GM12878 (cell line): ENCODE results near the gene SHD. TPM values are rescaled to one million over a fixed set of nuclear protein-coding genes. Genes with fewer than 3 reads are reported as not detected.

Experiments used
- BRCA1 ChIP-seq: IDR thresholded peaks from 2 replicates; pipeline ENCODE4 v1.6.1; 2011; ENCODE audit warnings: low read depth, low read length, improper control_type of control experiment
- FOXM1 ChIP-seq: IDR thresholded peaks from 2 replicates; pipeline ENCODE4 v1.6.1; 2012; ENCODE audit warnings: low read depth, mild to moderate bottlenecking, inconsistent platforms, low read length, moderate library complexity
- HDGF ChIP-seq: fragments of 450-650 bp; IDR thresholded peaks from 2 replicates; pipeline ENCODE4 v1.6.1; 2016; ENCODE audit warnings: antibody characterized with exemption
- RAD51 ChIP-seq: fragments of 450-650 bp; IDR thresholded peaks from 2 replicates; pipeline ENCODE4 v1.6.1; 2016; ENCODE audit warnings: moderate library complexity, mild to moderate bottlenecking, inconsistent platforms
- RBBP5 ChIP-seq: fragments of 200-600 bp; sonication (generic); conservative IDR thresholded peaks from 2 replicates; pipeline ENCODE4 v1.6.1; 2016
- SMAD5 ChIP-seq: IDR thresholded peaks from 2 replicates; pipeline ENCODE4 v1.6.1; 2016; ENCODE audit warnings: antibody characterized with exemption, low read depth
- YY1 ChIP-seq: IDR thresholded peaks from 2 replicates; pipeline ENCODE4 v1.6.1; 2011; ENCODE audit warnings: low read depth, mild to moderate bottlenecking, low read length
- ZNF384 ChIP-seq: IDR thresholded peaks from 2 replicates; pipeline ENCODE4 v1.6.1; 2012; ENCODE audit warnings: low read depth, mild to moderate bottlenecking, low read length, improper control_type of control experiment, borderline replicate concordance
- polyA plus RNA-seq, 11 experiments: library from polyadenylated mRNA; depleted of rRNA in 4 of 11; unstranded in 6 of 11; stranded (reverse) in 5 of 11; fragments of >200 nt; fragmentation: Nextera tagmentation in 4 of 11; fragmentation: Illumina TruSeq in 1 of 11; extraction: Ambion mirVana in 4 of 11; extraction: Trizol in 1 of 11; gene quantifications; 1 replicate in 1 of 11; 2 replicates in 10 of 11; pipeline versions ENCODE4 v1.2.1 to v1.2.3, GENCODE V29; 2011 to 2016; ENCODE audit warnings: inconsistent platforms in 2 of 11, missing spikeins in 2 of 11, low read depth in 1 of 11
- total RNA-seq, 4 experiments: library from RNA; depleted of rRNA in 3 of 4; stranded (reverse); fragments of >200 nt in 3 of 4; fragmentation: Illumina TruSeq in 1 of 4; extraction: Trizol in 1 of 4; gene quantifications; 2 replicates each; pipeline versions ENCODE4 v1.2.1 to v1.2.3, GENCODE V29; 2013 to 2021
- TF ChIP-seq, protein P1 (sequence below): fragments of 450-650 bp; IDR thresholded peaks from 2 replicates; pipeline ENCODE4 v1.6.1; 2018; ENCODE audit warnings: borderline replicate concordance, mild to moderate bottlenecking; ENCODE audit not compliant: partially characterized antibody
- TF ChIP-seq, protein P2 (sequence below): fragments of 450-650 bp; IDR thresholded peaks from 2 replicates; pipeline ENCODE4 v1.6.1; 2017; ENCODE audit warnings: mild to moderate bottlenecking, moderate library complexity

SHD gene
- total and polyA plus RNA-seq, 10 of the 15 experiments (the other 5 are each of a cell fraction or from before 2014, with no cell fraction given), result 0.09 TPM; not detected in 9

DNA sequence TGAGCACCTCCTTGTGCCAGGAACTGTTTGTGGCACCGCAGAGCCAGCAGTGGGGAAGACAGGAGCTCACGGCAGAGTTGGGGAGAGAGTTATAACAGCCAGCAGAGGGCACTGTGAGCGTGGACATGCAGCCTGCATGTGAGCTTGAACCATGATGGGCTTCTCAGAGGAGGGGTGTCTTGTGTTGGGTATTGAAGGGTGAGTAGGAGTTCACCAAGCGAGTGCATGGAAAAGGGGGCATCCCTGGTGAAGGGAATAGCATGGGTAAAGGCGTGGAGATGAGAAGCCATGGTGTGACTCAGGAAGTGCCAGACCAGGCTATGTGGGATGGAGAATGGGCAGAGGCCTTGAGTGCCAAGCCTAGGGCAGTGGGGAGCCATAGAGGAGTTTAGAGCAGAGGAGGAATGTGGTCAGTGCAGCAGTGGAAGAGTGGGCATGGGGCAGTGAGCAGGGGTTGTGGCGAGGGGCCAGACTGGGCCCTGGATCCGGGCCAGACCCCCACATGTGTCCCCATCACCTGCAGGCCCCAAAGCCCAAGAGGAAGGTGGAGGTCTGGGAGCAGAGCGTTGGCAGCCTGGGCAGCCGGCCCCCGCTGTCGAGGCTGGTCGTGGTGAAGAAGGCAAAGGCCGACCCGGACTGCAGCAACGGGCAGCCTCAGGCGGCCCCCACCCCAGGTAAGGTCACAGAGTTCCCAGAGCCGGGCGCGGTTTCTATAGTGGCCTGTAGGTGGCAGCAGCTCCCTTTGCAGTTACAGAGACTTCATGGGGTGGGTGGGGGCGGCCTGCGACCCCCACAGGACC is 11.8 kb upstream of the SHD start (continued):
- TF ChIP-seq, protein P1, sequence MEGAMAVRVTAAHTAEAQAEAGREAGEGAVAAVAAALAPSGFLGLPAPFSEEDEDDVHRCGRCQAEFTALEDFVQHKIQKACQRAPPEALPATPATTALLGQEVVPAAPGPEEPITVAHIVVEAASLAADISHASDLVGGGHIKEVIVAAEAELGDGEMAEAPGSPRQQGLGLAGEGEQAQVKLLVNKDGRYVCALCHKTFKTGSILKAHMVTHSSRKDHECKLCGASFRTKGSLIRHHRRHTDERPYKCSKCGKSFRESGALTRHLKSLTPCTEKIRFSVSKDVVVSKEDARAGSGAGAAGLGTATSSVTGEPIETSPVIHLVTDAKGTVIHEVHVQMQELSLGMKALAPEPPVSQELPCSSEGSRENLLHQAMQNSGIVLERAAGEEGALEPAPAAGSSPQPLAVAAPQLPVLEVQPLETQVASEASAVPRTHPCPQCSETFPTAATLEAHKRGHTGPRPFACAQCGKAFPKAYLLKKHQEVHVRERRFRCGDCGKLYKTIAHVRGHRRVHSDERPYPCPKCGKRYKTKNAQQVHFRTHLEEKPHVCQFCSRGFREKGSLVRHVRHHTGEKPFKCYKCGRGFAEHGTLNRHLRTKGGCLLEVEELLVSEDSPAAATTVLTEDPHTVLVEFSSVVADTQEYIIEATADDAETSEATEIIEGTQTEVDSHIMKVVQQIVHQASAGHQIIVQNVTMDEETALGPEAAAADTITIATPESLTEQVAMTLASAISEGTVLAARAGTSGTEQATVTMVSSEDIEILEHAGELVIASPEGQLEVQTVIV, result no peak
- TF ChIP-seq, protein P2, sequence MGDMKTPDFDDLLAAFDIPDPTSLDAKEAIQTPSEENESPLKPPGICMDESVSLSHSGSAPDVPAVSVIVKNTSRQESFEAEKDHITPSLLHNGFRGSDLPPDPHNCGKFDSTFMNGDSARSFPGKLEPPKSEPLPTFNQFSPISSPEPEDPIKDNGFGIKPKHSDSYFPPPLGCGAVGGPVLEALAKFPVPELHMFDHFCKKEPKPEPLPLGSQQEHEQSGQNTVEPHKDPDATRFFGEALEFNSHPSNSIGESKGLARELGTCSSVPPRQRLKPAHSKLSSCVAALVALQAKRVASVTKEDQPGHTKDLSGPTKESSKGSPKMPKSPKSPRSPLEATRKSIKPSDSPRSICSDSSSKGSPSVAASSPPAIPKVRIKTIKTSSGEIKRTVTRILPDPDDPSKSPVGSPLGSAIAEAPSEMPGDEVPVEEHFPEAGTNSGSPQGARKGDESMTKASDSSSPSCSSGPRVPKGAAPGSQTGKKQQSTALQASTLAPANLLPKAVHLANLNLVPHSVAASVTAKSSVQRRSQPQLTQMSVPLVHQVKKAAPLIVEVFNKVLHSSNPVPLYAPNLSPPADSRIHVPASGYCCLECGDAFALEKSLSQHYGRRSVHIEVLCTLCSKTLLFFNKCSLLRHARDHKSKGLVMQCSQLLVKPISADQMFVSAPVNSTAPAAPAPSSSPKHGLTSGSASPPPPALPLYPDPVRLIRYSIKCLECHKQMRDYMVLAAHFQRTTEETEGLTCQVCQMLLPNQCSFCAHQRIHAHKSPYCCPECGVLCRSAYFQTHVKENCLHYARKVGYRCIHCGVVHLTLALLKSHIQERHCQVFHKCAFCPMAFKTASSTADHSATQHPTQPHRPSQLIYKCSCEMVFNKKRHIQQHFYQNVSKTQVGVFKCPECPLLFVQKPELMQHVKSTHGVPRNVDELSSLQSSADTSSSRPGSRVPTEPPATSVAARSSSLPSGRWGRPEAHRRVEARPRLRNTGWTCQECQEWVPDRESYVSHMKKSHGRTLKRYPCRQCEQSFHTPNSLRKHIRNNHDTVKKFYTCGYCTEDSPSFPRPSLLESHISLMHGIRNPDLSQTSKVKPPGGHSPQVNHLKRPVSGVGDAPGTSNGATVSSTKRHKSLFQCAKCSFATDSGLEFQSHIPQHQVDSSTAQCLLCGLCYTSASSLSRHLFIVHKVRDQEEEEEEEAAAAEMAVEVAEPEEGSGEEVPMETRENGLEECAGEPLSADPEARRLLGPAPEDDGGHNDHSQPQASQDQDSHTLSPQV, result no peak
- TF ChIP-seq RBBP5 (no peak), BRCA1 (no peak), SMAD5 (no peak), RAD51 (no peak), YY1 (0 out of 2 replicates have a peak, but pooled peaks have one; percentile 23), HDGF (no peak; the same call in none of the 2 replicates), ZNF384 (no peak), FOXM1 (no peak)
